ENCODE data around the gene CFAP45. TPM values are rescaled to one million over a fixed set of nuclear protein-coding genes. Genes with fewer than 3 reads are reported as not detected.

The CFAP45 gene, protein sequence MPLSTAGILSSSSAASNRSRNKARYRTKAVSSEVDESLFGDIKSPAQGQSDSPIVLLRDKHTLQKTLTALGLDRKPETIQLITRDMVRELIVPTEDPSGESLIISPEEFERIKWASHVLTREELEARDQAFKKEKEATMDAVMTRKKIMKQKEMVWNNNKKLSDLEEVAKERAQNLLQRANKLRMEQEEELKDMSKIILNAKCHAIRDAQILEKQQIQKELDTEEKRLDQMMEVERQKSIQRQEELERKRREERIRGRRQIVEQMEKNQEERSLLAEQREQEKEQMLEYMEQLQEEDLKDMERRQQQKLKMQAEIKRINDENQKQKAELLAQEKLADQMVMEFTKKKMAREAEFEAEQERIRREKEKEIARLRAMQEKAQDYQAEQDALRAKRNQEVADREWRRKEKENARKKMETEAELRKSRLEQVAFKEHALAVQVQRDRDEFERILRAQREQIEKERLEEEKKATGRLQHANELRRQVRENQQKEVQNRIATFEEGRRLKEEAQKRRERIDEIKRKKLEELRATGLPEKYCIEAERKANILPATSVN
- total RNA-seq = 1 to 10 TPM; 1.3 to 5.0 (median 1.6) TPM
- 1.4 TPM for total RNA-seq (2013)

DNA sequence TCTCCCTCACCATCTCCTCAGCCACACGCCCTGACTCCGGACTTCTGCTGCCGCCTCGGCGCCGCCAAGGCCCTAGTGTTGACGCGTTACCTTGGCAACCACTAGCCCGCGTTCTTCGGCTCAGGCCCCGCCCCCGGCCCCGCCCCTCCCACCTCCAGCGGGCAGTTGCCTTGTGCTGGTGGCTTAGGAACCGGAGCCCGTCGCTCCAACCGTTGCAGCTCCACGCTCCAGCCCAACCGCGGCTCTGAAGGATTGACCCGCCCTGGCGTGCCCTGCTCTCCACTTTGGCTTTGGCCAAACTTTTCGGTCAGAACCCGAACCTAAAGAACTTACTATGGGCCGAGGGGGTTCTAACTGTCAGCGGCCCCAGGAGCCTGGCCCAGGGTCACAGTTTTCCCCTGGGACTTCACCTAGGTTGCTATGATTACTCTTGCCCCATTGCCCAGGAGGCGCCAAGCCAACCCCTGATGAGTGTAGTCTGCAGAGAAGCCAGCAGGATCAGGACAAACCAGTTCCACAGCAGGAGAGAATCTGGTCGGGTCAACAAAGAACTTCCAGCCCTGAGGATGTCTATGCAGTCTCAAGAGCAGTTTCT is at the start of gene CFAP45:
Gene CFAP45 (minus strand): TSS at position 80 of the 595 bp plus-strand sequence. CDS start 67 bp downstream, at position 13.
- Mint-ChIP-seq H3K27ac (peak within 1 kb of the TSS in 1 of 2 donors; percentile 91), H3K4me1 (peaks cover 17 to 20% of the 10 kb centered on the region in 2 donors), H3K9me3 (no peaks in the 10 kb centered on the region), H3K27me3 (ENCODE audit: low read depth in 2 of 2) (peaks cover 0 to 5% of the 10 kb centered on the region in 2 donors), H3K4me3 (no peak within 1 kb of the TSS), H3K36me3 (no peaks in the 10 kb centered on the region)
- peaks cover 21% of the 10 kb centered on the region for H3K4me1 ChIP-seq (ENCODE audit: control insufficient read depth, insufficient read depth, low read length)
- DNase-seq (peak in 1 of 2 donors; percentile 49), ATAC-seq (peak; percentile 76 to 88 (median 83))
- H3K27ac ChIP-seq (ENCODE audit: low read length) = no peak within 1 kb of the TSS
- no peaks in the 10 kb centered on the region for H3K9me3 ChIP-seq (ENCODE audit: control insufficient read depth, insufficient read depth, low read length)
- no peak within 1 kb of the TSS for H3K4me3 ChIP-seq (ENCODE audit: low read length)
- TF ChIP-seq, protein P1, sequence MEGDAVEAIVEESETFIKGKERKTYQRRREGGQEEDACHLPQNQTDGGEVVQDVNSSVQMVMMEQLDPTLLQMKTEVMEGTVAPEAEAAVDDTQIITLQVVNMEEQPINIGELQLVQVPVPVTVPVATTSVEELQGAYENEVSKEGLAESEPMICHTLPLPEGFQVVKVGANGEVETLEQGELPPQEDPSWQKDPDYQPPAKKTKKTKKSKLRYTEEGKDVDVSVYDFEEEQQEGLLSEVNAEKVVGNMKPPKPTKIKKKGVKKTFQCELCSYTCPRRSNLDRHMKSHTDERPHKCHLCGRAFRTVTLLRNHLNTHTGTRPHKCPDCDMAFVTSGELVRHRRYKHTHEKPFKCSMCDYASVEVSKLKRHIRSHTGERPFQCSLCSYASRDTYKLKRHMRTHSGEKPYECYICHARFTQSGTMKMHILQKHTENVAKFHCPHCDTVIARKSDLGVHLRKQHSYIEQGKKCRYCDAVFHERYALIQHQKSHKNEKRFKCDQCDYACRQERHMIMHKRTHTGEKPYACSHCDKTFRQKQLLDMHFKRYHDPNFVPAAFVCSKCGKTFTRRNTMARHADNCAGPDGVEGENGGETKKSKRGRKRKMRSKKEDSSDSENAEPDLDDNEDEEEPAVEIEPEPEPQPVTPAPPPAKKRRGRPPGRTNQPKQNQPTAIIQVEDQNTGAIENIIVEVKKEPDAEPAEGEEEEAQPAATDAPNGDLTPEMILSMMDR (IDR thresholded peaks at IDR 0.05) = no peak
- WGBS (ENCODE audit: insufficient coverage) = 57% methylated on average over 30 of the region's 30 CpGs
- no peaks in the 10 kb centered on the region for H3K27me3 ChIP-seq (ENCODE audit: control insufficient read depth, insufficient read depth, low read length)
- intact Hi-C loops (cut with micrococcal nuclease) = no loop called here
- no peaks in the 10 kb centered on the region for H3K36me3 ChIP-seq (ENCODE audit: control insufficient read depth, insufficient read depth, low read length)

DNA sequence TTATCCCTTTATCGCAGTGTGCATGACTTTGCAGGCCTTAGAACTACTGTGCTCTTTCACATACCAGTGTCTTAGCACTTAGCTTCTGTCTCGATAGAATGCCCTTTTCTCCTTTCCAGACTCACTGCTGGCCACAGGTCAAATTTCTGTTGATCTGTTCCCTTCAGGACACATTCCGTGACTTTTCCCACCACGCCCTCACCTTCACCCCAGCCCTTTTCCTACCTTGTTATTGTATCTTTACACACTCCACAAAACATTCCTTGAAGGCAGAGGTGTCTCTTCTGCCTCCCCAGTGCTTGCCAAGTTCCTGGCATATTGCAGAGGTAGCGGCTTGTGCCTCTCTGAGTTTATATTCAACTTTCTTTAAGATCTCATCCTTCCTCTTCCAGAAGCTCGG is 49.2 kb upstream of the CFAP45 start:
- no peak overlapping the region for H3K27ac ChIP-seq (ENCODE audit: low read length)
- no peak overlapping the region for H3K4me3 Mint-ChIP-seq
- WGBS (ENCODE audit: insufficient coverage) = 89% methylated on average over 6 of the region's 6 CpGs

DNA sequence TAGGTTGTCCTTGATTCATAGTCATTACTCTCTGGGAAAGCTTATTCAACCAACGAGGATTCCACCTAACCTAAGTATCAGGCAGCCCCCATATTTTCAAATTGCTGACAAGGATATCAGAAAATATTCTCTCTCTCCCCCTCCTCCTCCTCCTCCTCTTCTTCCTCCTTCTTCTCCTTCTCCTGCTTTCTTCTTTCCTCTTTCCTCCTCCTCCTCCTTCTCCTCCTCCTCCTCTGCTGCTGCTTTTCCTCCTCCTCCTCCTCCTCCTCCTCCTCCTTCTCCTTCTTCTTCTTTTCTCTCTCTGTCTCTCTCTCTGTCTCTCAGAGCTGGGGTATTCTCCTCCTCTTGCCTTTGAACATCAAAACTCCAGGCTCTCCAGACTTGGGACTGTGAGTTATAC is 48.0 kb upstream of the CFAP45 start:
- Histone ChIP-seq H3K9me3 (ENCODE audit: control insufficient read depth, insufficient read depth, low read length) (no peaks in the 10 kb centered on the region), H3K27me3 (ENCODE audit: control insufficient read depth, insufficient read depth, low read length) (peaks cover 18% of the 10 kb centered on the region), H3K27ac (ENCODE audit: low read length) (no peak overlapping the region), H3K4me3 (ENCODE audit: low read length) (no peak overlapping the region), H3K36me3 (ENCODE audit: control insufficient read depth, insufficient read depth, low read length) (no peaks in the 10 kb centered on the region), H3K4me1 (ENCODE audit: control insufficient read depth, insufficient read depth, low read length) (peaks cover 6% of the 10 kb centered on the region)
- Mint-ChIP-seq H3K36me3 (no peaks in the 10 kb centered on the region), H3K27me3 (ENCODE audit: low read depth in 2 of 2) (peaks cover 45 to 46% of the 10 kb centered on the region in 2 donors), H3K4me1 (peaks cover 7 to 15% of the 10 kb centered on the region in 2 donors), H3K27ac (no peak overlapping the region), H3K4me3 (no peak overlapping the region), H3K9me3 (no peaks in the 10 kb centered on the region)
- 70% methylated on average over 1 of the region's 1 CpG for WGBS (ENCODE audit: insufficient coverage)
- no peak for ATAC-seq
- intact Hi-C loops (cut with micrococcal nuclease) = no loop called here
- DNase-seq = no peak
- TF ChIP-seq, protein P1 (IDR thresholded peaks at IDR 0.05) = no peak

More for the DNA sequence above, 49.2 kb upstream of the CFAP45 start:
- no peak for ATAC-seq
- Mint-ChIP-seq H3K9me3 (no peaks in the 10 kb centered on the region), H3K4me1 (peaks cover 7 to 15% of the 10 kb centered on the region in 2 donors), H3K27me3 (ENCODE audit: low read depth in 2 of 2) (peaks cover 45 to 53% of the 10 kb centered on the region in 2 donors), H3K36me3 (no peaks in the 10 kb centered on the region), H3K27ac (no peak overlapping the region)
- Histone ChIP-seq H3K4me3 (ENCODE audit: low read length) (no peak overlapping the region), H3K36me3 (ENCODE audit: control insufficient read depth, insufficient read depth, low read length) (no peaks in the 10 kb centered on the region), H3K27me3 (ENCODE audit: control insufficient read depth, insufficient read depth, low read length) (peaks cover 17% of the 10 kb centered on the region), H3K4me1 (ENCODE audit: control insufficient read depth, insufficient read depth, low read length) (peaks cover 6% of the 10 kb centered on the region), H3K9me3 (ENCODE audit: control insufficient read depth, insufficient read depth, low read length) (no peaks in the 10 kb centered on the region)
- TF ChIP-seq, protein P1 (IDR thresholded peaks at IDR 0.05) = no peak
- intact Hi-C loops (cut with micrococcal nuclease) = no loop called here
- no peak for DNase-seq
